Activated naive CD8-positive, alpha-beta T cell treated with anti-CD3 and anti-CD28 coated beads, Interleukin-2, amount 10 ng/mL, durations not matched to agents 7 days and 5 days (primary cell): ENCODE measurements around the gene PISD. TPM values are rescaled to one million over a fixed set of nuclear protein-coding genes. Genes with fewer than 3 reads are reported as not detected.

Source experiments
- ATAC-seq: fragments of 150-1000 bp; cut with Tn5 transposase; one replicate; pipeline ENCODE4 v1.10.0; 2021; ENCODE audit warnings: low read depth, moderate library complexity
- POLR2A ChIA-PET: fragments of 350-600 bp; sonication (Branson Sonifier 250); formaldehyde crosslinking; loops from one replicate; lab custom pipeline; 2021; ENCODE audit warnings: antibody characterized with exemption; lab: Charles Lee
- DNase-seq: peaks from one replicate; pipeline ENCODE4 v3.0.0; 2021
- H3K27ac Mint-ChIP-seq: one replicate; pipeline ENCODE4 v1.8.0; 2022; ENCODE audit warnings: mild to moderate bottlenecking, mixed read lengths
- H3K27me3 Mint-ChIP-seq: one replicate; pipeline ENCODE4 v1.8.0; 2022; ENCODE audit warnings: mild to moderate bottlenecking, moderate library complexity, mixed read lengths
- H3K36me3 Mint-ChIP-seq: one replicate; pipeline ENCODE4 v1.8.0; 2021; ENCODE audit warnings: mild to moderate bottlenecking, mixed read lengths
- H3K4me1 Mint-ChIP-seq: one replicate; pipeline ENCODE4 v1.8.0; 2021; ENCODE audit warnings: mixed read lengths
- H3K4me3 Mint-ChIP-seq: one replicate; pipeline ENCODE4 v1.8.0; 2022; ENCODE audit warnings: mild to moderate bottlenecking, moderate library complexity, mixed read lengths
- H3K9me3 Mint-ChIP-seq: one replicate; pipeline ENCODE4 v1.8.0; 2021; ENCODE audit warnings: mixed read lengths
- microRNA-seq: library from miRNA; unstranded; fragments of <30 nt; microRNA quantifications from one replicate; pipeline ENCODE4 v1.2.0, GENCODE V29; 2022
- total RNA-seq, 2 experiments: library from RNA; stranded (reverse); gene quantifications; one replicate each; pipeline ENCODE4 v1.2.3, GENCODE V29; 2021

The PISD gene
- total RNA-seq, 2 experiments from 2014 or later: 25.4 to 26.1 TPM

- DNase-seq: no peak
- H3K4me3 Mint-ChIP-seq: no peak overlapping the region
- peaks cover 1% of the 10 kb centered on the region for H3K9me3 Mint-ChIP-seq
- POLR2A ChIA-PET: interaction anchor here (0.6 kb wide), 1 partner anchor 11 kb away, joined by 3 read pairs; no protein-coding TSS in a partner anchor
- H3K4me1 Mint-ChIP-seq: peaks cover 24% of the 10 kb centered on the region
- no peak for ATAC-seq
- no peak overlapping the region for H3K27ac Mint-ChIP-seq
- no peaks in the 10 kb centered on the region for H3K27me3 Mint-ChIP-seq
- peaks cover 51% of the 10 kb centered on the region for H3K36me3 Mint-ChIP-seq
These were observed 78.0 kb downstream of the PISD start for GRCh38 chr22:31583861-31584485.

GRCh38 chr22:31579835-31580242, 82.2 kb downstream of the PISD start:
- Mint-ChIP-seq H3K27me3 (no peaks in the 10 kb centered on the region), H3K36me3 (peaks cover 40% of the 10 kb centered on the region), H3K9me3 (no peaks in the 10 kb centered on the region), H3K27ac (no peak overlapping the region), H3K4me3 (no peak overlapping the region), H3K4me1 (peaks cover 20% of the 10 kb centered on the region)
- POLR2A ChIA-PET: no interaction called here
- no peak for DNase-seq
- no peak for ATAC-seq

GRCh38 chr22:31578171-31578570, 83.8 kb downstream of the PISD start:
- Mint-ChIP-seq H3K27me3 (no peaks in the 10 kb centered on the region), H3K4me1 (peaks cover 9% of the 10 kb centered on the region), H3K36me3 (peaks cover 38% of the 10 kb centered on the region), H3K4me3 (no peak overlapping the region), H3K9me3 (no peaks in the 10 kb centered on the region), H3K27ac (no peak overlapping the region)
- POLR2A ChIA-PET: interaction anchor here (1.1 kb wide), 1 partner anchor 83 kb away, joined by 3 read pairs; no protein-coding TSS in a partner anchor
- DNase-seq: no peak
- ATAC-seq: no peak

- peaks cover 38% of the 10 kb centered on the region for H3K36me3 Mint-ChIP-seq
- no peaks in the 10 kb centered on the region for H3K27me3 Mint-ChIP-seq
- H3K27ac Mint-ChIP-seq: no peak overlapping the region
- no peak overlapping the region for H3K4me3 Mint-ChIP-seq
- no peak for ATAC-seq
- no peak for DNase-seq
- no peaks in the 10 kb centered on the region for H3K9me3 Mint-ChIP-seq
- H3K4me1 Mint-ChIP-seq: peaks cover 9% of the 10 kb centered on the region
- POLR2A ChIA-PET: no interaction called here
These were observed 84.3 kb downstream of the PISD start for GRCh38 chr22:31577711-31578110.

GRCh38 chr22:31575190-31575589, 86.8 kb downstream of the PISD start:
- no peaks in the 10 kb centered on the region for H3K27me3 Mint-ChIP-seq
- DNase-seq: no peak
- H3K4me3 Mint-ChIP-seq: no peak overlapping the region
- POLR2A ChIA-PET: no interaction called here
- ATAC-seq: no peak
- H3K27ac Mint-ChIP-seq: no peak overlapping the region
- peaks cover 5% of the 10 kb centered on the region for H3K4me1 Mint-ChIP-seq
- peaks cover 32% of the 10 kb centered on the region for H3K36me3 Mint-ChIP-seq
- no peaks in the 10 kb centered on the region for H3K9me3 Mint-ChIP-seq

- H3K27ac Mint-ChIP-seq: no peak overlapping the region
These were observed 87.9 kb downstream of the PISD start for GRCh38 chr22:31574055-31574670.

GRCh38 chr22:31572939-31573338, 89.1 kb downstream of the PISD start:
- DNase-seq (no peak), ATAC-seq (no peak)
- H3K27me3 Mint-ChIP-seq: no peaks in the 10 kb centered on the region
- H3K4me1 Mint-ChIP-seq: peaks cover 5% of the 10 kb centered on the region
- H3K9me3 Mint-ChIP-seq: no peaks in the 10 kb centered on the region
- POLR2A ChIA-PET: interaction anchor here (0.6 kb wide), 1 partner anchor 231 kb away, joined by 3 read pairs; no protein-coding TSS in a partner anchor
- H3K27ac Mint-ChIP-seq: peak overlapping the region; percentile 64
- peaks cover 28% of the 10 kb centered on the region for H3K36me3 Mint-ChIP-seq
- no peak overlapping the region for H3K4me3 Mint-ChIP-seq

More at GRCh38 chr22:31574055-31574670, 87.9 kb downstream of the PISD start:
- peaks cover 5% of the 10 kb centered on the region for H3K4me1 Mint-ChIP-seq
- POLR2A ChIA-PET: no interaction called here
- no peaks in the 10 kb centered on the region for H3K27me3 Mint-ChIP-seq
- H3K36me3 Mint-ChIP-seq: peaks cover 31% of the 10 kb centered on the region
- ATAC-seq (no peak), DNase-seq (no peak)
- H3K9me3 Mint-ChIP-seq: no peaks in the 10 kb centered on the region
- no peak overlapping the region for H3K4me3 Mint-ChIP-seq

- H3K36me3 Mint-ChIP-seq: peaks cover 17% of the 10 kb centered on the region
- H3K9me3 Mint-ChIP-seq: no peaks in the 10 kb centered on the region
- peaks cover 4% of the 10 kb centered on the region for H3K4me1 Mint-ChIP-seq
- H3K27ac Mint-ChIP-seq: no peak overlapping the region
- no peak overlapping the region for H3K4me3 Mint-ChIP-seq
- ATAC-seq (no peak), DNase-seq (no peak)
- POLR2A ChIA-PET: no interaction called here
- no peaks in the 10 kb centered on the region for H3K27me3 Mint-ChIP-seq
These were observed 92.9 kb downstream of the PISD start for GRCh38 chr22:31569126-31569525.

Small RNAs within 50 kb of the gene (microRNA-seq; reads per million reads assigned to microRNA genes)
- gene MIR7109: not detected

Other genes with a start within 250 kb of the PISD start
- 10 to 100 TPM; 38.6 to 41.0 TPM for gene EIF4ENIF1, start 172.4 kb downstream of the PISD start, total RNA-seq
- gene SFI1, start 165.7 kb downstream of the PISD start, total RNA-seq: 100 to 1,000 TPM; 209 to 210 TPM
- gene PRR14L, start 87.9 kb upstream of the PISD start, total RNA-seq: 10 to 100 TPM; 62.4 to 63.6 TPM
- gene DEPDC5, start 91.8 kb upstream of the PISD start, total RNA-seq: 10 to 100 TPM; 43.6 to 46.6 TPM